ENCODE results near the gene RNF150.

Gene RNF150

GRCh38 chr4:140928880-140929279, 204.4 kb downstream of the RNF150 start:
- H3K27ac ChIP-seq = no peak overlapping the region

GRCh38 chr4:140926672-140927071, 206.6 kb downstream of the RNF150 start:
- CTCF ChIA-PET = interaction anchor here (0.6 kb wide), 1 partner anchor 9 kb away, joined by 3 read pairs; no protein-coding TSS in a partner anchor

More at GRCh38 chr4:140928880-140929279, 204.4 kb downstream of the RNF150 start:
- no peak for TF ChIP-seq CTCF (conservative IDR thresholded peaks at IDR 0.05; ENCODE audit: low read depth)
- DNase-seq (ENCODE audit: low spot score) = no peak
- CTCF ChIA-PET = no interaction called here
- POLR2A ChIA-PET (ENCODE audit: low non-redundant PET) = no interaction called here

DNA sequence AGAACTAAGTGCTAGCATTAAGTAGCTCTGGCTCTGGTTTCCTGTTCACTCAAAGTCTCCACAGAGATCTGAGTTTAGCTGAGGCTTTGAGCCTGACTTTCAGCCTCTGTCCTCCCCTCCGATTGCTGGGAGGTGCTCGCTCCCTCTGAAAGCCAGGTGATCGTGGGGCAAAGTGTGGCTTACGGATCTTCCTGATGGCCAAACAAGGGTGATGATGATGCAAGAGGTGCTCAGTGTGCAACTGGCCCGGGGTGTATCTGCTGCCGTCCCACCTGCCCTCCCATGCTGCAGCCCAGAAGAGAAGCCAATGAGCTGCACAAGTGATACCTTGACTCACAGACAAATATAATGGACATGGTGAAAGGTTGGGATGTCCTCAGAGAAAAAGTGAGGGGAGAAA, 207.9 kb downstream of the RNF150 start:
- ChIA-PET CTCF (interaction anchor here (0.6 kb wide), 1 partner anchor 273 kb away, joined by 3 read pairs; no protein-coding TSS in a partner anchor), POLR2A (ENCODE audit: low non-redundant PET) (no interaction called here)
- TF ChIP-seq CTCF (conservative IDR thresholded peaks at IDR 0.05; ENCODE audit: low read depth) = no peak
- no peak overlapping the region for H3K27ac ChIP-seq
- no peak for DNase-seq (ENCODE audit: low spot score)

More at GRCh38 chr4:140926672-140927071, 206.6 kb downstream of the RNF150 start:
- no peak overlapping the region for H3K27ac ChIP-seq
- no peak for TF ChIP-seq CTCF (conservative IDR thresholded peaks at IDR 0.05; ENCODE audit: low read depth)
- no peak for DNase-seq (ENCODE audit: low spot score)
- POLR2A ChIA-PET (ENCODE audit: low non-redundant PET) = no interaction called here

GRCh38 chr4:140924761-140925392, 208.4 kb downstream of the RNF150 start:
- H3K27ac ChIP-seq = no peak overlapping the region
- CTCF ChIA-PET = interaction anchor here (0.6 kb wide), 1 partner anchor 274 kb away, joined by 3 read pairs; no protein-coding TSS in a partner anchor
- POLR2A ChIA-PET (ENCODE audit: low non-redundant PET) = no interaction called here
- no peak for DNase-seq (ENCODE audit: low spot score)
- TF ChIP-seq CTCF (conservative IDR thresholded peaks at IDR 0.05; ENCODE audit: low read depth) = no peak

DNA sequence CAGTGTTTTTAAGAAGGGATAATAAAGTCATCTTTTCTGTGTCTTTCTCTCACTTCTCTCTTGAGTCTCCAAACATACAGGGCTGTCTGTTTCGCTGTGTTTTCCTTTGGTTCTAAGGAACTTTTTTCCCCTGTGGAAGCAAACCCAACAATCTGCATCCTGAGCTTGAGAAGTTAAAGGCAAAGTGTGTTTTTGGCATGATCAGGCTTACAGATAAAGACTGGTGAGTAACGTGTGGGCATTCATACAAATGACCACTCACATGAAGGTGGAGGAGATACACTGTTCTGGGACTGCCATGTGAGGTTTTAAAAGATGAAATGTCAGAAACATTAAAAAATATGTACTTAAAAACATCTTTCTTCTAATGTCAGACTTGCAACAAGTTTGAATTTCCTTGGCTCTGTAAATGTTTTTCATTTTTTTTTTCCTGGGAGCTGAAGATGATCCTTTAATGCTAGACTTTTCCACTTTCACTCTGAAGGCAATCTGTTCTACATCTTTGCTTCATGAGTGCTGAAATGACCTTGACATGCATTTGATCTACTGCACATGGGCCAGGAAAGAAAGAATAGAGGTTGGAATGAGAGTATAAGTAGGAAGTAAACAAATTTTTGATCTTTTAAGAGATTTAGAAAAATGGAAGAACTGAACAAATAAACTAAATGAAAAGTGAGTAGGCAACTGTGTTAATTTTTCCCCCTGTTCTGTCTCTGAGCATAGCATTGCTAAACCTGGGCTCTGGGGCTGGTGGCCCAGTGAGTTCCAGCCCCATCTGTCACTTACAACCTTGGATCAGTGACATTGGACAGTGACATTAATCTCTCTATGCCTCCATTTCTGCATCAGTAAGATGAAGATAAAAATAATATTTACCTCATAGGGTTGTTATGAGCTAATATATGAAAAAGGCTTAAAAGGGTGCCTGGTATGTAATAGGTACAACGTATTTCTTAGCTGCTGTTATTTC, 226.0 kb downstream of the RNF150 start:
- ChIA-PET CTCF (interaction anchor here (0.6 to 1.2 kb wide), 3 partner anchors 33 to 1339 kb away, joined by 3 to 6 read pairs (median 4); partner anchors contain the start of gene RNF150), POLR2A (ENCODE audit: low non-redundant PET) (no interaction called here)
- H3K27ac ChIP-seq = no peak overlapping the region
- no peak for DNase-seq (ENCODE audit: low spot score)
- no peak for TF ChIP-seq CTCF (conservative IDR thresholded peaks at IDR 0.05; ENCODE audit: low read depth)

- no peak for DNase-seq (ENCODE audit: low spot score)
- TF ChIP-seq CTCF (conservative IDR thresholded peaks at IDR 0.05; ENCODE audit: low read depth) = no peak
- H3K27ac ChIP-seq = no peak overlapping the region
- ChIA-PET CTCF (interaction anchor here (0.5 kb wide), 1 partner anchor 854 kb away, joined by 3 read pairs; no protein-coding TSS in a partner anchor), POLR2A (ENCODE audit: low non-redundant PET) (no interaction called here)
Measured at GRCh38 chr4:140904904-140905303, 228.4 kb downstream of the RNF150 start.

Data from RWPE1 (cell line).